ENCODE data around the gene TMEM132D.

The TMEM132D gene

GRCh38 chr12:129103231-129103630 is 800.6 kb downstream of the TMEM132D start:
- H3K4me3 ChIP-seq (IDR thresholded peaks at IDR 0.05; ENCODE audit: insufficient read depth, low read depth, low read length): no peak overlapping the region
- H3K27me3 ChIP-seq (ENCODE audit: insufficient read depth, low read depth): no peaks in the 10 kb centered on the region
- no peaks in the 10 kb centered on the region for H3K36me3 ChIP-seq (ENCODE audit: insufficient read depth)
- H4K20me1 ChIP-seq (ENCODE audit: insufficient read depth): no peaks in the 10 kb centered on the region
- H3K9ac ChIP-seq: no peak overlapping the region
- no peak overlapping the region for H3K4me2 ChIP-seq
- no peaks in the 10 kb centered on the region for H3K4me1 ChIP-seq (ENCODE audit: low read depth, poor library complexity, severe bottlenecking)
- TF ChIP-seq CTCF (conservative IDR thresholded peaks at IDR 0.05; ENCODE audit: low read depth, low read length): no peak
- no peak overlapping the region for H3K27ac ChIP-seq
- no peak overlapping the region for H2AFZ ChIP-seq (ENCODE audit: low read depth)
- H3K79me2 ChIP-seq (ENCODE audit: insufficient read depth, low read depth): no peaks in the 10 kb centered on the region

- H2AFZ ChIP-seq (ENCODE audit: low read depth): no peak overlapping the region
- H3K4me2 ChIP-seq: no peak overlapping the region
- no peak overlapping the region for H3K9ac ChIP-seq
- no peaks in the 10 kb centered on the region for H3K27me3 ChIP-seq (ENCODE audit: insufficient read depth, low read depth)
- H3K27ac ChIP-seq: no peak overlapping the region
- no peak for TF ChIP-seq CTCF (conservative IDR thresholded peaks at IDR 0.05; ENCODE audit: low read depth, low read length)
- H4K20me1 ChIP-seq (ENCODE audit: insufficient read depth): no peaks in the 10 kb centered on the region
- H3K36me3 ChIP-seq (ENCODE audit: insufficient read depth): no peaks in the 10 kb centered on the region
- H3K79me2 ChIP-seq (ENCODE audit: insufficient read depth, low read depth): no peaks in the 10 kb centered on the region
- no peaks in the 10 kb centered on the region for H3K4me1 ChIP-seq (ENCODE audit: low read depth, poor library complexity, severe bottlenecking)
- H3K4me3 ChIP-seq (IDR thresholded peaks at IDR 0.05; ENCODE audit: insufficient read depth, low read depth, low read length): no peak overlapping the region
Measured at GRCh38 chr12:129102233-129102632, 801.6 kb downstream of the TMEM132D start.

GRCh38 chr12:129101816-129102215 is 802.0 kb downstream of the TMEM132D start:
- no peaks in the 10 kb centered on the region for H4K20me1 ChIP-seq (ENCODE audit: insufficient read depth)
- no peaks in the 10 kb centered on the region for H3K27me3 ChIP-seq (ENCODE audit: insufficient read depth, low read depth)
- H3K4me1 ChIP-seq (ENCODE audit: low read depth, poor library complexity, severe bottlenecking): no peaks in the 10 kb centered on the region
- no peak overlapping the region for H3K4me3 ChIP-seq (IDR thresholded peaks at IDR 0.05; ENCODE audit: insufficient read depth, low read depth, low read length)
- no peak overlapping the region for H3K4me2 ChIP-seq
- no peaks in the 10 kb centered on the region for H3K36me3 ChIP-seq (ENCODE audit: insufficient read depth)
- no peaks in the 10 kb centered on the region for H3K79me2 ChIP-seq (ENCODE audit: insufficient read depth, low read depth)
- TF ChIP-seq CTCF (conservative IDR thresholded peaks at IDR 0.05; ENCODE audit: low read depth, low read length): no peak
- no peak overlapping the region for H3K9ac ChIP-seq
- no peak overlapping the region for H2AFZ ChIP-seq (ENCODE audit: low read depth)
- no peak overlapping the region for H3K27ac ChIP-seq

GRCh38 chr12:129101404-129101803 is 802.4 kb downstream of the TMEM132D start:
- no peak overlapping the region for H3K9ac ChIP-seq
- H3K4me3 ChIP-seq (IDR thresholded peaks at IDR 0.05; ENCODE audit: insufficient read depth, low read depth, low read length): no peak overlapping the region
- H3K79me2 ChIP-seq (ENCODE audit: insufficient read depth, low read depth): no peaks in the 10 kb centered on the region
- no peaks in the 10 kb centered on the region for H3K27me3 ChIP-seq (ENCODE audit: insufficient read depth, low read depth)
- TF ChIP-seq CTCF (conservative IDR thresholded peaks at IDR 0.05; ENCODE audit: low read depth, low read length): no peak
- no peak overlapping the region for H3K27ac ChIP-seq
- no peaks in the 10 kb centered on the region for H3K36me3 ChIP-seq (ENCODE audit: insufficient read depth)
- H3K4me1 ChIP-seq (ENCODE audit: low read depth, poor library complexity, severe bottlenecking): no peaks in the 10 kb centered on the region
- H4K20me1 ChIP-seq (ENCODE audit: insufficient read depth): no peaks in the 10 kb centered on the region
- no peak overlapping the region for H3K4me2 ChIP-seq
- no peak overlapping the region for H2AFZ ChIP-seq (ENCODE audit: low read depth)
